Sigmoid colon (tissue), 3 donors: ENCODE measurements around the gene SKAP1.

Experiments
- CTCF ChIP-seq, 4 experiments: fragments of 450-650 bp in 3 of 4; fragments of 200-600 bp in 1 of 4; IDR thresholded peaks; one replicate each; pipeline ENCODE4 v1.5.1; 2016 to 2019; ENCODE audit warnings: antibody characterized with exemption in 4 of 4, mild to moderate bottlenecking in 3 of 4, moderate library complexity in 2 of 4
- POLR2A ChIP-seq, 2 donors: fragments of 450-650 bp; IDR thresholded peaks; one replicate each; pipeline ENCODE4 v1.6.1; 2016; ENCODE audit warnings: antibody characterized with exemption in 2 of 2, mild to moderate bottlenecking in 2 of 2, moderate library complexity in 2 of 2

GRCh38 chr17:48356866-48357265, 73.1 kb downstream of the SKAP1 start:
- no peak for TF ChIP-seq CTCF (IDR thresholded peaks at IDR 0.05)
- no peak for TF ChIP-seq POLR2A (IDR thresholded peaks at IDR 0.05)
